ENCODE data around the gene SHF.

The SHF gene

DNA sequence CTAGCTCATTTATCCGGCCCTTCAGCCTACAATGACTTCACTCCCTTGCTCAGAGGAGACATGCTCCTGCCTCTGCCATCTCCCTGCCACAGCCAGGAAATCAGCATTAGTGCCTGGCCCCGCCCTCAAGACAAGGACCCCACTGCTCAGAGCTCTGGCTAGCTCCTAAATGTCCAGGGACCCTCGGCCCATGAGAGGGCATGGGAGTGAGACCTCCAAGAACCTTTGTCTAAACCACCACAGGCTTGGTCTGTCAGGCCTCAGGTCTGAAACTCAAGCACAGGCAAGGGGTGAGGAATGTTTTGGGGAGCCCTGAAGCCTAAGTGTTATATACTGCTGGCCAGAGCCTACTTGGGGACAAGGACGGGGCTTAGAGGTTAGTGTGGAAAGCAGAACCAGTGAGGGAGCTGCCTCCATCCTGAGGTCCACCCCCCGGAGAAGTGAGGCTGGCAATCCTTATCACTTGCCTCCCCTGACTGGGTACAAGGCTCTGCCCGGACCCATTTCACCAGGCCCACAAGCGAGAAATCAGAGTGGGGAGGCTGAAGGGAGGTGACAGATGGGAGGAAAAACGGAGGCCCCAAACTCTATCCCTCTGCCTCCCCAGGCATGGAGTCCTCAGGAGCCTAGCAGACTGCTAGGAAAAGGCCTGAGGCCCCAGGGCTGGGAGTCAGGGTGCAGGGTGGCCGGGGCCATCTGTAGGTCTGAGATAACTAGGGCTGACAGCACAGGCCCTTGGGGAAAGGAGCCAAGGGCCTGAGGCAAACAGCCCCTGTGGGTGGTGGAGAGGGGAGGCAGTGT lies 18.8 kb downstream of the SHF start:
- DNase-seq: no peak

DNA sequence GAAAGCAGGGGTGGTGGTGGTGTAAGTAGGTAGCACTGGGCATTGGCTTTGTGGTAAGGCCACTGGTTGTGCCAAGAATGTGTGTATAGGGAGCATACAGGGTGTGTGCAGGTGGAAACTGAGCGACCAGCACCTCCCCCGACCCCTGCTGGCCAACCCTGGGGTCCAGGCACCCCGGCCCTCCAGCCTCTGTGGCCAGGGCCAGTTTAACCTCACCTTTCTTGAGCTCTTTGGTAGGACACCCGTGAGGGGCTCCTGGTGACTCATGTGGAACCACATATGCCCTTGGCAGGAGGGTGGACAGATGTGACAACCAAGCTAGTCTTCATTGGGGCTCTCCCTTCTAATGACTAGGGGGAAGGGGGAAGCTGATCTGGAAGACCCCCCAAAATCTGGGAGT lies 19.5 kb downstream of the SHF start:
- DNase-seq: no peak

DNA sequence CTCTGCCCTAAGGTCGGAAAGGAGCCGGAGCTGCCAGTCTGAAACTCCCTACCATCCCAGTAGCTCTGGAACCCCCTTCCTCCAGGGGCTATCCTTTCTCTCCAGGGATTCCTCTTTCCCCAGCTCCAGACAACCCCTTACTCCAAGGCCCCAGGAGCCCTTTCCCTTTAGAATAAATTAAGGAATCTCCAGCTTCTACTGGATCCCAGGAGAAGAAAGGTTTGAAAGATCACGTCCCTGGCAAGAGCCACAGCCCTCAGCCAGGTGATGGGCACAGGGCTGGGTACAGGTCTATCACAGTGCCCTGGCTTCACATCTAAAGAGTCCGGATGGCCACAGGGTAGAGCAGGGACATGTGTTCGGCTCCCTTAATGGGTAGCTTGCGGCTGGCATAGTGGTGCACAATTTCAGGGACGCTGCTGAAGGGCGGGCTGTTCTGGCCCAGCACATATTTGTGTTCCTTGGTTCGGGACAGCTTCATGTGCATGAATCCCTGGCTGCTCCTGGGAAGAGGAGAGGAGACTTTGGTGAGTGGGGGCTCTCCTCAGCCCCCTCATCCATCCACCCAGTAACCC lies 20.0 kb downstream of the SHF start:
- no peak for DNase-seq

DNA sequence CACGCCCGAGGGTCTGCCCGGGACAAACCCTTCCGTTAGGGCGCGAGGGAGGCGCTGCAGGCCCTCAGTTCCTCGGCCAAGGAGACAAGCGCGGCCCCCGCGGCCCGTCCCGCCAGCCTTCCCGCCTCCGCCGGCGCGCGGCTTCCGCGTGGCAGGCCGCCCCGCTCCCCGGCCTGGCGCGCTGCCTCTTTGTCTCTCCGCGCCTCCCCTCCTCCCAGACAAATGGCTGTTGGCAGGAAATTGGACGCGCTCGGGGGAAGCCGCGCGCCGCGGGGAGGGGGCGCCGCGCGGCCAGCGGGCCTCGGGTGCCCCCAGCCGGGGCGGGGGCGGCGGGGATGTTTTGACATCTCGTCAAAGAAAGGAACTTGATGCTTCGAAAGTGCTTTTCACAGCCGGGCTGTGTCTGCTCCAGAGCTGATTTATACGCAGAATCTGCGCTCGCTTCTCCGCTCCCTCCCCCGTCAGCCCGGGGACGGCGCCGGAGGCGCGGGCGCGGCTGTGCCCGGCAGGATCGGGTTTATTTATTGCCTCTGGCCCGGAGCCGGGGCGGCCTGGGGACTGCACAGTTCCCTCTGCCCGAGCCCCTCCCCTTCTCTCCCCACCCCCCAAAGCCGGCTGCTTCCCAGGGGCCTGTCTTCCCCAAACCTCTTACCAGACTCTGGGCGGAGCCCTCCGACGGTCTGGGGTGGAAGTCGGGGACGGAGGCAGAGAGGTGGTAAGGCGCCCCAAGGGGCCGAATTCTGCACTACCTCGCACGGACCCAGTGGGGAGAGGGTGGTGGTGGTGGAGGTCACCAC lies 20.7 kb downstream of the SHF start:
- DNase-seq: peak; percentile 52 to 85 (median 70)

DNA sequence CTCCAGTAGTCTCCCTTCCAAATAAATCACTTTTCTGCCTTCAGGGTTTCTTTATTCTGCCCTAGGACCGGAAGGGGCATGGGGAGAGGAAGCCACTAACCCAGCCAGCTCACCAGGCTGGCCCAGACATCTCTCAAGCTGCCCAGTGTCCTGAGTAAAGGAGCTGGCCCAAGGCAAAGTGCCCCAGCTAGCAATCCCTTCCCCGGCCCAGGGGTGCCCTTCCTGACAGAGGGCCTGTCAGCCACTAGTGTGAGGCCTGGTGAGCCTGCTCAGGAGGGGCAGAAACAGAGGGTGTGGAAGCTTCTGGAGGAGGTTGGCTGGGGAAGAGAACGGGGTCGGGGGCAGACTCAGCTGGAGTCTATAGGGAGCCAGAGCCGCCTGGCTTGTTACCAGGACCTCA lies 22.2 kb downstream of the SHF start:
- DNase-seq: no peak

DNA sequence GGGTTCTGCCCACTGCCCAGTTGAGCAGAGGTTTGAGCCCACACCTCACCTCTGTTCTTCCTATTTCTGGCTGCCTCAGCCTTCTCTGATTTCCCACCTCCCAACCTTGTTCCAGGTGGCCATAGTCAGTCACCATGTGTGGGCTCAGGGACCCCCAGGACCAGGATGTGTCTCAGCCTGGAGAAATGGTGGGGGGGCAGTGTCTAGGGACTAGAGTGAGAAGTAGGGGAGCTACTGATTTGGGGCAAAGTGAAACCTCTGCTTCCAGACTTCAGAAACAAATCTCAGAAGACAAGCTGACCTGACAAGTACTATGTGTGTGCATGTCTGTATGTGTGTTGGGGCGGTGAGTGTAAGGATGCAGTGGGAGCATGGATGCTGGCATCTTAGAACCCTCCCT lies 22.9 kb downstream of the SHF start:
- no peak for DNase-seq

DNA sequence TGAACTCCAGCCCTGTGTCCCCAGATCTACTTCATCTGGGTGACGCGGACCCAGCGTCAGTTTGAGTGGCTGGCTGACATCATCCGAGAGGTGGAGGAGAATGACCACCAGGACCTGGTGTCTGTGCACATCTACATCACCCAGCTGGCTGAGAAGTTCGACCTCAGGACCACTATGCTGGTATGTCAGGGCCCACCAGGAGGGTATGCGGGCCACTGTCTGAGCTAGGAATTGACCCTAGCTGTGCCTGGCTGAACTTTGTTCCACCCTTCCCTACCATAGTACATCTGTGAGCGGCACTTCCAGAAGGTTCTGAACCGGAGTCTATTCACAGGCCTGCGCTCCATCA lies 24.3 kb downstream of the SHF start:
- DNase-seq: no peak

DNA sequence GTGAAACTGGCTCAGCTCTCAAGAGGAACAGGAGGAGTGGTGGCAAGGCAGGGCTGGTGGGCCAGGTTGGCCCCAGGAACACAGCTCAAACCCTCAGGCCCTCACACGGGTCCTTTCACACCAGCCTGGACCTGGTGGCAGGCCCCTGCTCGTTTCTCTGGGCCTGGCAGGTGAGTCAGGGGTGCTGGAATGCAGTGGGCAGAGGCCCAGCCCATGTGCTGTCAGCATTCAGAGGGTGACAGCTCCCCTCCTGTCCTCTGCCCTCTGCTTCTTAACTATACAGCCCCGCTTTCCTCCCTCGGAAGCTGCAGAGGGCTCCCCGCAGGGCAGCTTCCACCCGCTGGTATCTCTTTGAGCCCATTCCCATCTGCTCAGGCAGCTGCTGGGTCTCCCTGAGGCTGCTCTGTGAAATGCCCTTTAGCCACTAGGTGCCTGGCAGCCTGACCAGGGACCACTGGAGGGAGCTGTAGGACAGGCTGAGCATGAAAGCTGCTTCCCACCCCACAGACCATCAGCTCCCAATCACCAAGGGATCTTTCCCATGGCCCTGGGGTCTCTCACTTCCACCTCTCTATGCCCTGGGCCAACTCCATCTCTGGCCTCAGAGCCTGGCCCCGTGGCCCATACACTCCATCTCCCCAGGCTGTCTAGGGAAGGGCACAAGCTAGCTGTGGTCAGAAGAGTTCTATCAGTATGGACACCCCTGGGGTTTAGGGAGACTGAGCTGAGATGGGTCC lies 24.8 kb downstream of the SHF start:
- DNase-seq: peak in 4 of 5 donors; percentile 27 to 63 (median 37)

DNA sequence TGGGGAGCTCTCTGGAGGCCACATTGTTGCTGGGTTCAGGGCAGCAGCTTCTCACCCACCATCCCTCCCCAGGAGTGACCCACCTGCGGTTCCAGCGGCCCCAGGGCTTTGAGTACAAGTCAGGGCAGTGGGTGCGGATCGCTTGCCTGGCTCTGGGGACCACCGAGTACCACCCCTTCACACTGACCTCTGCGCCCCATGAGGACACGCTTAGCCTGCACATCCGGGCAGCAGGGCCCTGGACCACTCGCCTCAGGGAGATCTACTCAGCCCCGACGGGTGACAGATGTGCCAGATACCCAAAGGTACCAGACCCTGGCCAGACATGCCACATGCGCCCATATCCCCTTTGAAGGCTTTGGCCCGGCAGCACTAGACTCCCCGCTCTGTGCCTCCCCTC lies 26.1 kb downstream of the SHF start:
- DNase-seq: no peak

DNA sequence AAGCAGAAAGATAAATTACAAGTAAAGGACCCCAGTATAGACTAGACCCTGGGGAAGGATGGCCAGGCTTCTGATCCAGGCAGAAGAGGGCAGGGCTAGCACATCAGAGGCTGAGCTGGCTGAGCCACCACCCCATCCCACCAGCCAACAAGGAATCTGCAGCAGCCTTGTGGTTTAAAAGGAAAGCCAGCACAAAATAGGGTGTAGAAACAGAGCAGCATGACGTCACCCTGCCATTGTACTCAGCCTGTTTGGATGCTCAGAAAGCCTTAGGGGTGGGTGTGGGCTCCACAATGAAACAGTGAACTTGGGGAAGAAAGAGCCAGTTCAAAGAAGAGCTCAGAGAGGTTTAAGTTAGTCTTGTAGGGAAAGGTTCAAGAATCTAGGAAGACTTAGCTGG lies 29.8 kb downstream of the SHF start:
- no peak for DNase-seq

DNA sequence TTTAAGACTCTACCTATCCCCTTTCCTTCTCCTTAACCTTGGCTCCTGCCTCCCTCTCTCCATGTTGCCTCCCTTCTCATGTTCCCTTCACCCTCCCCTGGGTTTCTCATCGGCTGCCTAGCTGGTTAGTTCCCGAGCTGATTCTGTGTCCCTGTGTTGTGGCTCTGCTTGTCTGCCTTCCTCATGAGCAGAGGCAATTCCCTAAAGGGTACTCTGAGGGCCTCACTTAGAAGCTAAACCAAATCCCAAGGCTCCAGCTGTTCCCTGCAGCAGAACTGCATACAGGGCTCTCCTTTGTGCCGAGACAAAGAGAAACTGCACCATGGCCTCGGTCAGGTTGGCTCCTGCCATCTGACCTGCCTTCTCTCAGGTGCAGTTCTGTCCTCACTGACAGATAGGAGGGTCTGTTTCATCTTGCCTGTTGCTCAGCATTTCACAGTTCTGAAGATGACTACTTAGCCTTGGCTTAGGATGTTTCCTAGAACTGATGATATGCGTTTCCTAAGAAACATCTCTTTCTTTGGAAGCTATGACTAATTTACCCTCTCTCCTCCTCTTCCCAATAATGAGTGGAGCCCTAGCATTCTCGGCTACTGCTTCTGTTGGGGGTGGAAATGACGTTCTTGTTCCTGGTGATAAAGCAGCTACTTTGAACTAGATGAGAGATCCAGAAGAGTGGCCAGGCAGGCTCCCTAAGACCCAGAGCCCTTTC lies 30.9 kb downstream of the SHF start:
- no peak for DNase-seq

DNA sequence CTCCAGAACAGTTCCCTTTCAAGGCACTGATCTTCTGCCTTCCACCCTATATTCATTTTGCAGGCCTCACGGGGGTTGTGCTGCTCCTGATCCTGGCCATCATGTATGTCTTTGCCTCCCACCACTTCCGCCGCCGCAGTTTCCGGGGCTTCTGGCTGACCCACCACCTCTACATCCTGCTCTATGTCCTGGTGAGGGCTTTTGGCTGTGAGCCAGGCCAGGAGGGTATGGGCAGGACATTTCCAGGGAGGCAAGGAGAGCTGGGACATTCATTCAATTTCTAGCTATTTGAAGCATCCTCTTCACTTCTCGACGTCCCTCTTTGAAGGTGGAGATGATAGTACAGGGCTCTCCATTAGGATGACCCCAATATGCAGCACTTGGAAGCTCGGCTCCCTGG lies 32.0 kb downstream of the SHF start:
- DNase-seq: no peak

DNA sequence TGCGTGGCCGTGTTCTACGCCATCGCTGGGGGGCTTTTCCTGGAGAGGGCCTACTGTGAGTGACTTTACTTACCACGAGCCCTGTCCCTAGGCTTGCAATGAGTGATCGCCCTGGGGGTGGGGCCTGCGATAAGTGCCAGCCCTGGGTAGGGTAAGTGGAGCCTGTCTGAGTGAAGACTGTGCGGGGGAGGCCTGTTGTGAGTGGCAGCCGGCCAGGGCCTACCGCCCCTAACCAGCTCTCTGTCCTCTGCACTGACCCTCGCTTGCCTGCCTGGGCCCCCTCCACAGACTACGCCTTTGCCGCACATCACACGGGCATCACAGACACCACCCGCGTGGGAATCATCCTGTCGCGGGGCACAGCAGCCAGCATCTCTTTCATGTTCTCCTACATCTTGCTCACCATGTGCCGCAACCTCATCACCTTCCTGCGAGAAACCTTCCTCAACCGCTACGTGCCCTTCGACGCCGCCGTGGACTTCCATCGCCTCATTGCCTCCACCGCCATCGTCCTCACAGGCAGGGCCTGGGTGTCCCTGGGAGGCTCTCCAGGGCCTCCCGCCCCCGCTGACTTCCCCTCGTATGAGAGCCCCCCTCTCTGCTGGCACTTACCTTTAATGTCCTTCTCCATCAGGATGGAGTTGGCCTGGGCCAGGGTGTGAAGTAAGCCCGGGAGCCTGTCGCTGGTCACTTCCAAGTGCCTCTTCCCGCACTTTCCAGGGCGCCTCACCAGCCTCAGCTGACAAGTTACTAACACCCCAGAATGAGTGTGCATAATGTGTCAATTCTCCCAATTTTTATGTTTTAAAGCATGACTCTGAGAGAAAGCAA lies 35.6 kb downstream of the SHF start:
- no peak for DNase-seq

DNA sequence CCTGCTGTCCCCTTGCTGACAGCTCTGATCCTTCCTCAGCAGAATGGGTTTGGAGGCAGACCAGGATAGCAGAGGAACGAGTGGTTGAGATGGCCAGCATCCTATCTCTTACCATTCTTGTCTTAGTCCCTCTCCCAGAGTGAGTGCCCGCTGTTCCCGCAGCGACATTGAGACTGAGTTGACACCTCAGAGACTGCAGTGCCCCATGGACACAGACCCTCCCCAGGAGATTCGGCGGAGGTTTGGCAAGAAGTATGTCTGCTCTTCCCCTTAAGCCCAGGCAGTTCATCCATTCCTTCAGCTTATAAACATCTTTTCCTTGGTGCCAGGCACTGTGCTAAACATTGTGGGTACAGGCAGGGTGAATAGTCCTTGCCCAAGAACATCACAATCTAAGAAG lies 36.8 kb downstream of the SHF start:
- DNase-seq: no peak

DNA sequence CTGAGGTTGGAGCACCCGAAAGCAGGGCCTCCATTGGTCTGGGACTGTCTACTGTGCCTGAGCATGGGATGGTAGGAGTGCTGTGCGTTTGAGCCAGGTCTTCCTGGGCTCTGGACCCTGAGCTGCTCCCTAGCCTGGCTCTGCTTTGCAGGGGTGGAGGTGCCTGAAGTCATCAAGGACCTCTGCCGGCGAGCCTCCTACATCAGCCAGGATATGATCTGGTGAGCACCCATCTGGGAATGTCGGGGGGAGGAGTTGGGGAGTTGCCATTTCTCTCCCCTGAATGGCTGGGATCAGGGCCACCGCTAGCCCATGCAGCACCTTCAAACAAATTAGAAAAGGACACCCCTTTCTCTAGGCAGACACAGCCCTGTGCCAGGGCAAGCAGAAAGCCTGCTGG lies 37.3 kb downstream of the SHF start:
- DNase-seq: no peak

DNA sequence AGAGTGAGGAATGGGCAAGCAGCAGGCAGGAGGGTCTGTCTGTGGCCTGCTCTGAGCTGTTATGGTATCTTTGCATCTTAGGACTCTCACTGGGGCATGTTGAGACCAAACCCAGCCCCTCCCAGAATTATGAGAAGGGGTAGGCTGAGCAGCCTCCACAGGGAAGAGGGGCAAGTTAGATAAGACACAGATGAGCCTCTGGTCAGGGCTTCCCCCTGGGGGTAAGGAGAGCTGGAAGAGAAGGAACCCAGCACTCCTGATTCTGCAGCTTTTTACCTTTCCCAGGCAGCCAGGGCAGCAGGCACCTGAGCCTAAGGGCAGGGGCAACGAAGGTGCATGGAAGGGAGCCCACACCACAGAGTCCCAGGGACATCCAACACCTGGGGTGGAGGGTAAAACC lies 38.7 kb downstream of the SHF start:
- DNase-seq: no peak

DNA sequence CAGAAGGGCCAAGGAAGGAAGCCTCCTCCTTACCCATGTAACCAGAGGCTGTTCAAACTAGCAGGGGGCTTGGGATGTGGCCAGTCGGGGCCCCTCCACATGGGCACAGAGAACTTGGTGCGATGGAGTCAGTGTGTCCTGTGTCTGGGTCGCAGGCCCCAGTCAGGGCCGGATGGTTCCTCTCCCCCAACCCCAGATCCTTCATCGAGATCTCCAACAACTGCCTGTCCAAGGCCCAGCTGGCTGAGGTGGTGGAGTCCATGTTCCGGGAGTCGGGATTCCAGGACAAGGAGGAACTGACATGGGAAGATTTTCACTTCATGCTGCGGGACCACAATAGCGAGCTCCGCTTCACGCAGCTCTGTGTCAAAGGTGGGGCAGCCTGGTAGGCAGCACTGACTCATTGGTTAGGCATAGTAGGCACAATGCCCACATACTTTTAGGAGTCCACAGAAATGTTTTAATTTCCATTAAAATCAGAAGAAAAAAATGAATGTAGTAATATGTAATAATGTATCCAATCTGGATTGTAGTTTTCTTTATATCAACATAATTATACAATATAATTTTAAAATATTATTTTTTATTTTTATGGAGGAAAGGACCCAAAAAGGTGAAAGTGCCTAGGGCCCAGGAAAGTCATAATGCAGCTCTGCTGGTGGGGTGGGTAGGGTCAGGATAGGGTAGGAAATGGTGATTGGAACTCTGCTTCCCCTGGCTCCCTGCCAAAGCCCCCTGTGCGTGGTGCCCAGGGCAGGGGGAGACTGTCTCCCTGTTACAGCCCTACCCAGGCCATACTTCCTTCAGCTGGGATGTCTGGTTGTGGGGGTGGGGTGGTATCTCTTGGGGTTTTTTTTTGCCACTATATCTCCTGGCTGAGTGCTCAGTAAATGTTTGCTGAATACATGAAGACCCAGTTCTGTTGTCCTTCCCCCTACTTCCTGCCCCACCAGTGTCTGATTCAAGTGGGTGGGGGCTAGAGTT lies 39.4 kb downstream of the SHF start:
- no peak for DNase-seq

DNA sequence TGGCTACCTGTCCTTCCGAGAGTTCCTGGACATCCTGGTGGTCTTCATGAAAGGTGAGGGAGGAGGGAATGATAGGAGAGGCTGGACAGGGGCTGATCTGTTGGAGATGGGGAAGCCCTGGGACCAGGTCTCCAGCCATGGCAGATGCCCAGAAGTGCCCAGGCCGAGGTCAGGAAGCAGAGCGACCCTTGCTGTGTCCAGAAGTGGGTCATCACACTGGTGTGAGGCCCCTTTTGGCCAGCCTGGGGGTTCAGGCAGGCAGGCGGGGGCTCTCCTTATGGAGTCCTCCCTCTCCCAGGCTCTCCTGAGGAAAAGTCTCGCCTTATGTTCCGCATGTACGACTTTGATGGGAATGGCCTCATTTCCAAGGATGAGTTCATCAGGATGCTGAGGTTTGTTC lies 40.2 kb downstream of the SHF start:
- DNase-seq: no peak

DNA sequence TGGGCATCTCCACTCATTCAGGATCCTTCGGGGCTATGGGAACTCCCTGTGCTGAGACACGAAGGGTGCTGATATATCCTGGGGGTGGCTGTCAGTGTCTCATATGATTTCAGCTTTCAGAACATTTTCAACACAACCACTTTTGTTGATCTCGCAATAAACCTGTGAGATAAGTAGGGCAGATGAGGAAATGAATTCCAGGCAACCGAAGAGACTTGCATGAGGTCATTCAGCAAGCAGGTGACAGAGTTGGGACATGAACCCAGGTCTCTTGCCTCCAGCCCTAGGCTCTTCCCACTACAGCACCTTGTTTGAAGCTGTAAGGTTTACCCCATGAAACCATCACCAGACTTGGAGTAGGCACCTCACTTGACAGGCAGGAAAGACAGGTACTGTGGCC lies 41.4 kb downstream of the SHF start:
- no peak for DNase-seq

DNA sequence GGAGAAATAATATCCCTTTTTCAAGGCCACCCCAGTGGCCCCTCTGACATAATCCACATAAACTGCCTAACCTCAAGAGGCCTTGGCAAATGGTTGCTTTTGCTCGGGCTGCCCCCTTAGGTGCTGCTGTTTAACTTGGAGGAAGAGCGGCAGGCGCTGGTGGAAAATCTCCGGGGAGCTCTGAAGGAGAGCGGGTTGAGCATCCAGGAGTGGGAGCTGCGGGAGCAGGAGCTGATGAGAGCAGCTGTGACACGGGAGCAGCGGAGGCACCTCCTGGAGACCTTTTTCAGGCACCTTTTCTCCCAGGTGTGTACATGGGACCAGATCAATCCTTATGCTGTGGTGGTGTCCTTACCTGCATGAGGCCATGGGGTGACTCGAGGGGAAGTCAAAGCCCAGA lies 43.0 kb downstream of the SHF start:
- DNase-seq: no peak

DNA sequence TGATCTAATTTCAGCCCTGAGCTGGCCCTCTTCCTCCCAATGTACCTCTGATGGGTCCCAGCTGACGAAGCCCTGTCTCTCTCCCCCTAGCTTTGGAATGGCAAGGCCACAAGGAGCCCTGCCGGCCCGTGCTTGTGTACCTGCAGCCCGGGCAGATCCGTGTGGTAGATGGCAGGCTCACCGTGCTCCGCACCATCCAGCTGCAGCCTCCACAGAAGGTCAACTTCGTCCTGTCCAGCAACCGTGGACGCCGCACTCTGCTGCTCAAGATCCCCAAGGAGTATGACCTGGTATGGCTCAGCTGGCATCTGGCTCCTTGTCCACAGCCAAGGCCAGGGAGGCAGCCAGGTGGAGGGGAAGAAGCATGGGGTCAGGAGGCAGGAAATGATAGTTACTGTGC lies 43.8 kb downstream of the SHF start:
- no peak for DNase-seq

All from T-helper 1 cell (primary cell).